OCI-LY7 (cell line): Measurements from ENCODE around the gene MRPS2.
"Not testable (repeated sequence)": the region's sequence is repeated elsewhere in the genome, so short reads cannot be mapped to it uniquely, and the experiment has no call there.

Experiments used
- EZH2phosphoT487 ChIP-seq: fragments of 200-600 bp; sonication (generic); IDR thresholded peaks from 2 replicates; pipeline ENCODE4 v1.6.1; 2018; ENCODE audit warnings: low read depth, borderline replicate concordance, mild to moderate bottlenecking, mixed run types, antibody characterized with exemption, low read length, moderate library complexity, mixed read lengths
- TF ChIP-seq, protein P1 (sequence below): fragments of 200-600 bp; sonication (generic); conservative IDR thresholded peaks from 2 replicates; pipeline ENCODE4 v1.5.1; 2014; ENCODE audit warnings: mild to moderate bottlenecking, antibody characterized with exemption, low read length, moderate library complexity, mixed read lengths

DNA sequence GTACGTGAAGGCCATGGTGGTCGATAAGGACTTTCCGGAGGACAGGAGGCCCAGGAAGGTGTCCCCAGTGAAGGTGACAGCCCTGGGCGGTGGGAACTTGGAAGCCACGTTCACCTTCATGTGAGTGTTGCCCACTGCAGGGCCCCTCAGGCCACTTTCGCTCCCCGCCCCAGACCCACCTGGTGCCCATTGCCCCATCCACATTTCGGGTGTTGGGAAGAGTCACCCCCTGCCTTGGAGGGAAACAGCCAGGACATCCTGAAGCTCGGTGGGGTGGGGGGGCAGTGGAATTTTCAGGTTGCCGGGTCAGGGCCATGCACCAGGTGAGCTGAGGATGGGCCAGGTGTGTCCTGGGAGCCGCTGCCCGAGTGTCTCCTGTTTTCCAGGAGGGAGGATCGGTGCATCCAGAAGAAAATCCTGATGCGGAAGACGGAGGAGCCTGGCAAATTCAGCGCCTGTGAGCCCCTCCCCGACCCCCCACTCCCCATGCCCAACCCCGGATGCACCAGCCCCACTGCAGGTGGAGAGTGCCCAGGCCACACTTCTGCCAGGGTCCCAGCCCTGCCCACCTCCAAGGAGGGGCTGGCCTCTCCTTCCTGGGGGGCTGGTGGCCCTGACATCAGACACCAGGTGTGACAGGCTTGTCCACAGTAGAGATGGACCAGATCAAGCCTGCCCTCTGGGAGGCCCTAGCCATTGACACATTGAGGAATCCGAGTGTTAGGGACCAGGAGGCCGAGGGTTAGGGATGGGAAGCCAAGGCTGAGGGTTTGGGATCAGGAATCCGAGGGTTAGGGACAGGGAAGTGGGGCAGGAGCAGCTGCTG, 46.5 kb downstream of the MRPS2 start:
- TF ChIP-seq, protein P1, sequence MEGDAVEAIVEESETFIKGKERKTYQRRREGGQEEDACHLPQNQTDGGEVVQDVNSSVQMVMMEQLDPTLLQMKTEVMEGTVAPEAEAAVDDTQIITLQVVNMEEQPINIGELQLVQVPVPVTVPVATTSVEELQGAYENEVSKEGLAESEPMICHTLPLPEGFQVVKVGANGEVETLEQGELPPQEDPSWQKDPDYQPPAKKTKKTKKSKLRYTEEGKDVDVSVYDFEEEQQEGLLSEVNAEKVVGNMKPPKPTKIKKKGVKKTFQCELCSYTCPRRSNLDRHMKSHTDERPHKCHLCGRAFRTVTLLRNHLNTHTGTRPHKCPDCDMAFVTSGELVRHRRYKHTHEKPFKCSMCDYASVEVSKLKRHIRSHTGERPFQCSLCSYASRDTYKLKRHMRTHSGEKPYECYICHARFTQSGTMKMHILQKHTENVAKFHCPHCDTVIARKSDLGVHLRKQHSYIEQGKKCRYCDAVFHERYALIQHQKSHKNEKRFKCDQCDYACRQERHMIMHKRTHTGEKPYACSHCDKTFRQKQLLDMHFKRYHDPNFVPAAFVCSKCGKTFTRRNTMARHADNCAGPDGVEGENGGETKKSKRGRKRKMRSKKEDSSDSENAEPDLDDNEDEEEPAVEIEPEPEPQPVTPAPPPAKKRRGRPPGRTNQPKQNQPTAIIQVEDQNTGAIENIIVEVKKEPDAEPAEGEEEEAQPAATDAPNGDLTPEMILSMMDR = not testable (repeated sequence)
- not testable (repeated sequence) for TF ChIP-seq EZH2phosphoT487
